GM21526 (cell line): ENCODE results near the gene HOXA5.
A peak's percentile ranks its signal among the peaks of the same experiment; 100 is the strongest.

Experiments
- ATAC-seq: cut with Tn5 transposase; IDR thresholded peaks from one replicate; pipeline ENCODE4 v1.9.1; 2021; ENCODE audit warnings: moderate library complexity; ENCODE audit not compliant: unreplicated experiment, low FRiP score

HOXA5 gene

DNA sequence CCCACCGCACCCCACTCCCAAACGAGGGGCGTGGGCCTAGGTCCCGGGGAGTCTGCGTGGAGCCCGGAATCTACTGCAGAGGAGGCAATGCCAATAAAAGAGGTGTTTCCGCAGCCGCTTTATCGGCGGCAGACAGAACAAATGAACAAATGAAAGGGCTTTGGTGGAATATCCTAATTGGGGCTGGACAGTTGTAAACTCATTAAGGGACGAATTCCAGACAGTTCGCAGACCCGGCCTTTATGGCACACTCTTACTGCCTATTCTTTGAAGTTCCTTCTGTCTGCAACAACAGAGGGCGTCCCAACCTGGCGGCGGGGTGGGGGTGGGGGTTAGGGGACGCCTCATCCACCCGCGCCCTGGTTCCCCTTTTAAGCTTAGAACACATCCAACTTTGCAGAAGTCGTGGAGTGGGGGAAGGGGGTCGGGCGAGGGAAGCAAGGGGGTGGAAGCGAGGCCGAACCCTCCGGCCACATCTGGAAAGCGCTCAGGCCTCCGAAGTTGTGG, 17.8 kb upstream of the HOXA5 start:
- no peak for ATAC-seq

DNA sequence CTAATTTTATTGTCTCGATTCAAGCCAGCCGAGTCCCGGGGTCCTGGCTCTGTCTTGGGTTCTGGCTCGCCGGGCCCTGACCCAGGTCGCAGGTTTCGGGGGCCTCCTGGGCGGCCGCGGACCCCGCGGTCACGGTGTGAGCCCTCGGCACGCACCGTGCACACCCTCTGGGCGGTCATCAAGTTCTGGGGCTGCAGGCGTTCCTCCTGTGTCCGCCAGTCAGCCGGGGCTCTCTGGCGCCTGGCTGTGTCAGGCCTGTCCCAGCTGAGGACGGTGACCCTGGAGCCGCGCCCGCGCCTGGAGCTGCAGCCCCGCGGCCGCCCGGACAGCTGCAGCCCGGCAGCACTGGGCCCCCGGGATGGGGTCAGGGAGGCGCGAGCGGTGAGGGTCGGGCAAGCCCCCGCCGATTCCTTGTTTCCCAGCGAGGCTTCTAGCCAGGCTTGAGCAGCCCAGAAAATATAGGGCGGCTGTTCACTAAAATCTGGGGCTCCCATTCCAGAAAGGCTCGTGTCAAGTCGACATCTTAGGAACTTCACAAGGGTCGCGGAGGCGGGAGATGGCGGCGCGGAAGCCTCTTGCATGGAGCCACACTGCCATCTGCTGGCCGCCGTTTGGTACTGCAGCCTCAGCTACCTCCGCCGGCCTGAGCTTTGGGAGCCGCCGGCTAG, 17.2 kb upstream of the HOXA5 start:
- peak; percentile 68 for ATAC-seq

DNA sequence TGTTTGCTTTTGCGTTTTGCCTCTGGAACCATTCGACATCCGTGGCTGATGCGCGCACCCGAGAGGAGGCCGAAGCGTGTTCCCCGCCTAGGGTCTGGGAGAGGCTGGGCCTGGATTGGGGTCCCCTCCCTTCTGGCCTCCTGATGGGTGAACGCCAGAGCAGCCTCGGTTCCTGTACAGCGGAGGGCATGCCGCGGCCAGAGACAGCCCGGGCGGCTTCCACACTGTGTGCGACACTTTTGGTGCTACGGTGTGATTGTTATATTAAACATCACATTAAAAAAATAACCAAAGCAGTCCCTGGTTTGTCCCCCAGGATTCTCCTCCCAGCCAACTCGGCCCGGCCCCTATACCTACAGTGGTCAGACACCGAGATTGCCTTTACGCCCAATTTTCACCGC, 16.7 kb upstream of the HOXA5 start:
- ATAC-seq, result no peak

DNA sequence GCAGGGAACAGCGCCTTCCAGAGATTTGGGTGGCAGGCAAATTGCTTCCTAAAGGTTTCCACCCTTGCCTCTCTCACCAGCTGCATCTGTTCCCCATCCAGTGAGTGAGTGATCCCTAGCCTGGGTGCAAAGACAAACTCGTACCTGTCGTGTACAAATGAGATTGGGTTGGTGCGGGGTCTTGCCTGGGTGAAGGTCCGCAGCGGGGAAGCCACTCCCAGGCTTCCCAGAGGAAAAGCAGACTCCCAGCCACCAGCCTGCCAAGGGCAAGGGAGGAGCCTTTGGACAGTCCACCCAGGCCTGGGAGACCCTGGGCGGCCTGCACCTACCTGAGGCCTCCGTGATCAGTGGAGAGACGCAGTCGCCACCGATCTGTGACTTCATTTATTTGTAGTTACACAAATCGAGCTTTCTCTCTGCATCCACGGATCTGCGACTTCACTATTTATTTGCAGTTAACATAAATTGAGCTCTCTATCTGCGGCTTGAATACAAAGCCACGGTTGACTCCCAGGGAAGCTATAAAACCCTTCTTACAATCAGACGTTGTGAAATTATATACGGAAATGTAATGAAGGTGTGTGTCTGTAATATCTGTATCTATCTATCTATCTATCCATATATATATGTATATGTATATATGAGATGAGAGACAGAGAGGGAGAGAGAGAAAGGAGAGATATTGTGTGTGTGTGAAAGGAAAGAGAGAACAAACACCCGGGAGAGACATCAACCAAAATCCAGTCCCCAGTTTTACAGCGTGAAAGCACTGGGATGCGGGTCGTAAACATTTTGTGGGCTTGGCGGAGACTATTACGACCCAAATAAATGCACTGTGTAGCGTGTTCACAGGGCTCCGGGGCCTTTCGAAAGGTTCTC, 16.0 kb upstream of the HOXA5 start:
- ATAC-seq, result no peak

DNA sequence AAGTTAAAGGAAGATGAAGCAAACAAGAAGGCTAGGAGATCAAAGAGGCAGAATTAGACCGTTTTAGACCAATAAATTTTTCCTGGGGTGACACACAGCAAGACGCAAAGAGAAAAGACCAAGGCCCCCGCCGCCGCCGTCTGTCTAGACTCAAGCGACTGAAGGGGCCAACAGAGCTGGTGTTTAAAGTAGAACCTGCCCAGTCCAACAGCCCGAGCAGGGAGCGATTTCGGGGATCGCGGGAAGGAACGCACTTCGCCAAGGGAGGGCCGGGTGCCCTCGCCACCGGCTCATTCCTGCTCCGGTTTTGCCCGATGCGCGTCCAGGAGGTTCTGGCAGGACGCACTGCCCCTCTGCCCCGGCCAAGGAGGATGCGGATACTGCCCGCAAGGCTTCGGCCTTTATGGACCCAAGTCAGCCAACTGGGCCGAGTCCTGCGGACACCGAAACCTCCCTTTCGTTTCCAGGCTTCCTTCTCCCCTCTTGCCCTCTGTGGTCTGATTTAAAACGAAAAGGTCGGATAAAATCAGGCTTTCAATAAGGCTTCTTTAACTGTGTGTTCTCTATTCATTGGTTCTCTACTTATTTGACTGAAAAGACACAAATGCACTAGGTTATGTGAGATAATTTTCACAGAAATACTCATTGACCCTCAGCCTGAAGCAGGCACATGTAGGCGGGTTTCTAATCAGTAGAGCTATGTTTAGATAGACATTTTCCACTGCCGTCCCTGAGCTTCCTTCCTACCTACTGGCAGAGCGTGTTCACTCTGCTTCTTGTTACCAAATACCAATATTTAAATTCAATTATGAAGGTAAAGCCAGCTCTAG, 15.2 kb upstream of the HOXA5 start:
- ATAC-seq, result no peak

DNA sequence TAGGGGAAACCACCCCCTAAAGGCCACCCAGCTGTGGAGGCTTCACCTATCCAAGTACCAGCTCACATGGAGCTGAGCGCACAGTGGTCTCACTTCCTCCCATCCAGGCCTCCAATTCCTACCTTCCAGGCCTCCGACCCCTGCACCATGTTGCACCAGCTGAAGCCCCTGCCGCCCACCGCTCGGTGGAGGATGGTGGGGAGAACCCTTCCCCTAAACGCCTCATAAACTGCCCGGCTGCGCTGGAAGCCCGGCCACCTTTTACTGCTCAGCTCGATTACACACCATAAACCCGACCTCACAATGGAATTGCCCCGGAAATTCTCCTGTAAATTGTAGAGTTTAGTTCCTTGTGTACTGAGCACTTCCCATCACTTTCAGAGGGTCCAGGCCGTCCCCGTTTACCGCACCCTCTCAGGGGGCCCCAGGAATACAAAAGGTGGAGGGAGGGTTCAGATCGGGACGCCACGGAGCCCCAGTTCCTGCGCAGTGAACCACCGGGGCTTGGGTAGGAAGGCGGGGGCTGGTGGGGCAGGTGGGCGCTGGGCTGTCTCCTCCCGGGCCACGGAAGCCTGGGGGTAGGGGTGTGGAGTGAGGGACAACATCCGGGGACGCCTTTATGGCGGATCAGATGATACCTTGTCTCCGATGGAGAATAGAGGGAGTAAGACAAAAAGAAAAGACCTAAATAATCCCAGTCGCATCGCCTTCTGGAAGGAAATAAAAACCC, 14.4 kb upstream of the HOXA5 start:
- no peak for ATAC-seq

DNA sequence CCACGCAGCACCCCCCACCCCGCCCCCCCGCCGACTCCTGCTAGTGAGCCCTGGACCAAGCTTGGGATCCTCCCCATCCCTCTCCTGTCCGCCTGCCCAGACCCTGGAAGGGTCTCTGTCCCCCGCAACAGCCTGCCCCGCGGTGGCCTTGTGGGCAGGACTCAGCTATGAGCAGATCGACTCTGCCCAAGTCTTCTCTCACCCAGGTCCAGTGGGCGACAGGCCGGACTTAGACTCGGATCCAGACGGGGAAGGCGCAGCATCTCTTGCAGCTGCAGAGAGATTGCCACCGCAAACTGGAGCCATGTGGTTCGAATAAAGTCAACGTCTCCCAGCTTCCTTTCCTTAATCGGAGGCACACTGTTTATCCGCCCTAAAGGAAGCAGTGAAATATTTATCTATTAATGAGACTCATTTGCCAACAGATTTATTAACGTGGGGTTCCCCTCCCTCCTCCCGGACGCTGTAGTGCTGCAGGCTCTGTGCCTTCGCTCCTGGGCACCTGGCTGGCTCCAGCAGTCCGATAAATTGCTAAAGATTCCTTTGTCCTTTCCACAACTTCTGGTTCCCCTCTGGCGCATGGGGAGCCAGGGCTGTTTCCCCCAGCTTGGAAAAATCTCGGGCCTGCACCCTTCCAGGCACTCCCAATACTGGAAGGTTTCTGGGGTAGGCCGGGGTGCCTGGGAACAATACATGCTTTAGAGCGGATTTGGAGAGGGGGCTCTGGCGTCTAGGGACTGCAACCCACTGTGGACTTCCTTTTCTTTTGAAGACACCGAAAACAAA, 13.6 kb upstream of the HOXA5 start:
- ATAC-seq, result no peak

DNA sequence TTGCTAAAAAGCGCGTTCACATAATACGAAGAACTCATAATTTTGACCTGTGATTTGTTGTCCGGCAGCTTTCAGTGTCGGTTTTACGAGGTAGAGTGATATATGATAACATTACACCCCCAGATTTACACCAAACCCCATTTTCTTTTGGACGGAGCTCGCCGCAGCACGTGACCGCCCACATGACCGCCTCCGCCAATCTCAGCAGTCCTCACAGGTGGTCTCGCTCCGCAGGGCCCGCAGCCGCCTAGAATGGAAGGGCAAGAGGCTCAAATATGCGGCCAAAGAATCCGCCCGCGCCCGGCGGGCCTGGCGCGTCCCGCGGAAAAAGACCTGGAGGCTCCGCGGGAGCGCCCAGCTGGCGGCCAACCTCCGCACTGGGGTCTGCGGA, 13.0 kb upstream of the HOXA5 start, which contains the start of gene HOXA7:
HOXA7 (minus strand) TSS at position 168 of the 391 bp plus-strand sequence; CDS start at position 38, 130 bp downstream.
- ATAC-seq, result no peak

DNA sequence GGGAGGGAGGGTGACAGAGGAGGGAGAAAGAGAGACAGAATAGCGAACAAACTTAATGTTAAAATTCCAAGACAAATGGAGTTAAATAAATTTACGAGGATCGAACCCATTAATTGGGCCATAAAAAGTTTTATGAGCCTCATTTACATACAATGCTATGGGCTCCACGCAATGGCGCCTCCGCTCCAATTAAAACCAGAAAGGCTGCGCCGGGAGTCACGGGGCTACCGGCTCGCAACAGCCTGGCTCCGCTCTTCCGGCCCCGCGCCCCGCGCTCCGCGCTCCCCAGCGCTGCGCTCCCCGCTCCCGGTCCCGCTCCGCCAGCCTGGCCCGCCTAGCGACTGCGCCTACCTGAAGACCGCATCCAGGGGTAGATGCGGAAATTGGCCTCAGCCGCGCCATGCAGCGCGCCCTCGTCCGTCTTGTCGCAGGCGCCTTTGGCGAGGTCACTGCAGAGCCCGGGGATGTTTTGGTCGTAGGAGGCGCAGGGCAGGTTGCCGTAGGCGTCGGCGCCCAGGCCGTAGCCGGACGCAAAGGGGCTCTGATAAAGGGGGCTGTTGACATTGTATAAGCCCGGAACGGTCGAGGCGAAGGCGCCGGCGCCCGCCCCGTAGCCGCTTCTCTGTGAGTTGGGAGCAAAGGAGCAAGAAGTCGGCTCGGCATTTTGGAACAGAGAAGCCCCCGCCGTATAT, 12.5 kb upstream of the HOXA5 start:
- no peak for ATAC-seq

DNA sequence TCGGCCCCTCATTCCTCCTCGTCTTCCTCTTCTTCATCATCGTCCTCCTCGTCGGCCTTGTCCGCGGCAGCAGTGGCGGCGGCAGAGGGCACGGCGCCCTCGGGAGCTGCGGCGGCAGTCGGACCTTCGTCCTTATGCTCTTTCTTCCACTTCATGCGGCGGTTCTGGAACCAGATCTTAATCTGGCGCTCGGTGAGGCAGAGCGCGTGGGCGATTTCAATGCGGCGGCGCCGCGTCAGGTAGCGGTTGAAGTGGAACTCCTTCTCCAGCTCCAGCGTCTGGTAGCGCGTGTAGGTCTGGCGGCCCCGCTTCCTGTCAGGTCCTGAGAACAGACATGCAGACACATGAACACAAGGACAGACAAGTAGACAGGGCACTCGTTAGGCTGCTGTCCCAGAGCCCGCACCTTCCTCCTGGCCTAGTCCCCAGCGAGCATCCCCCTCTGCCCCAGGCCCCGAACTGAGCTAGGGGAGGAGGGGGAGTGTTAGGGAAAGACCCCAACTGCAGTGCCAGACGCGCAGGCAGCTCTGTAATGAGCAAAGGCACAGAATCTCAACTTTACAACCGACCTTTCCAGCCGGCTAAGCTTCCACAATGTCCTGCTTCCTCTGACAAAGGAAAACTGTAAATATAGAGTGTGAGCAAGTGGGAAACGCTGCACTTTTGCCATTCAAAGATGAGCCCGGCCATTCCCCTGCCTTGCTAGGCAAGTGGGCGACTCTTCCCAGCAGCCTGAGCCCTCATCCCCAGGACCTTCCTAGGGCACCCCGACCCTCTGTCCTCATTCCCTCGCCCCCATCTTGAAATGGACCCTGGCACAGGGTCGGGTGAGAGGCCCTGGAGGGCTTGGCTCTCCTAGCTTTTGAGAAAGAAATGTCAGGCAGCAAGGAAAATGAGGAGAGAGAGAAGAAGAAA, 11.7 kb upstream of the HOXA5 start:
- ATAC-seq, result no peak

DNA sequence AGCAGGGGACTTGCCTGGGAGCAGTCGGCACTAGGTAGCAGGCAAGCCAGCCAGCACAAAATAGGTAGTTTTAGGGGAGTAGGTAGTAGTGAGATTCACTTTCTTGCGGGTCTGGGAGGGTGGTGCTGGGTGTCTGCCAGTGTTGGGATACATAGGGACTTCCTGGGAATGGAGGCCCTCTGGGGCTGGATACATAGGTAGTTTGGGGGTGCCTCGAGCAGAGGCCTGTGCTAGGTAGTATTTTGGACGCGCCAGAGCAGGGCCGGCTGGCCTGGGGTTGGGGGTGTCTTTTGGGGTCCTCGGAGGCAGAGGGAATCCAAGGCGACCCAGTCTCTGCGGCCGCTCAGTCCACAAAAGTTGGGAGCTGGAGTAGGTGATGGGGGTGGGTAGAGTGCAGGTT, 10.9 kb upstream of the HOXA5 start:
- ATAC-seq, result no peak

DNA sequence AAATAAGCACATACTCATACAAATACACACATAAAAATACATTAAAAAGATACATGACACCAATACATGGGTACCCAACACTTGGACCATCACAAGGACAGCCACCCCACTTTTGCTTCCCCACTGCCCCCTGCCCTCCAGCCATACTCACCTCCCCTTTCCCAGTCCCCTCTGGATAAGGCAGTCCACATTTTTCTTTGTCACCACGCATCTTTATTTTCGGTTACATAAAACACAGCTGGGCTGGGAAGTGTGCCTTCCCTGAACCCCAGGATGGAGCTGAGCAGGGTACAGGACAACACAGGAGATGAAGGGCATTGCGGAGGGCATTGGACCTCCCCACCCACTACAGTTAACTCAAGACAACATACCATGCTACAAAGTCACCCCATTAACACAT, 10.0 kb upstream of the HOXA5 start:
- no peak for ATAC-seq

DNA sequence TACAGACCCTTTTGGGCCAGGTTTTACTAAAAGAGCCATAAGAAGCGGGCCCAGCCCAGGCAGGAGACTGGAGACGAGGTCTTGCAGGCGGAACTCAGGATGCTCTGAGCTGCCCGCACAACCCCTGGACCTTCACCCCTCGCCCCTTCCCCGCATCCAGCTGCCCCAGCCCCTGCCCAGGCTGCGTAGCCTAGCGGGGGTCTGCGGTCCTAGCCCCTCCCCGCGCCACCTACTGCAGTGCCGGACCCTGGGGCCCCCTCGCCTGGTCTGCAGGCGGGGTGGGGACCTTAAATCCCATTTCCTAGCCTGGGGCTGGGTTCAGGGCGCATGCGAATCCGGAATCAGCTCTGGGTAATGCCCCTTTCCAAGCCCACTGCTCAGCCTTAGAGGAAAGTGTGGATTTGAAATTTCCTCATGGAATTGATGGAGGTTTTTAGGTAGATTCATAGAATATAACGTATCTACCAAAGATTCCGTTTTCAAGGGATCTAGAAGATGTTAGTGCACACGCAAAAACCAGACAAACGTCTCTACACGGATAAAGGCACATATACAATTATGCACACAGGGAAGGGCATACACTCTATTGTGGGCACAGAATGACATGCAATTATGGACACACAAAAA, 9.4 kb upstream of the HOXA5 start:
- no peak for ATAC-seq

DNA sequence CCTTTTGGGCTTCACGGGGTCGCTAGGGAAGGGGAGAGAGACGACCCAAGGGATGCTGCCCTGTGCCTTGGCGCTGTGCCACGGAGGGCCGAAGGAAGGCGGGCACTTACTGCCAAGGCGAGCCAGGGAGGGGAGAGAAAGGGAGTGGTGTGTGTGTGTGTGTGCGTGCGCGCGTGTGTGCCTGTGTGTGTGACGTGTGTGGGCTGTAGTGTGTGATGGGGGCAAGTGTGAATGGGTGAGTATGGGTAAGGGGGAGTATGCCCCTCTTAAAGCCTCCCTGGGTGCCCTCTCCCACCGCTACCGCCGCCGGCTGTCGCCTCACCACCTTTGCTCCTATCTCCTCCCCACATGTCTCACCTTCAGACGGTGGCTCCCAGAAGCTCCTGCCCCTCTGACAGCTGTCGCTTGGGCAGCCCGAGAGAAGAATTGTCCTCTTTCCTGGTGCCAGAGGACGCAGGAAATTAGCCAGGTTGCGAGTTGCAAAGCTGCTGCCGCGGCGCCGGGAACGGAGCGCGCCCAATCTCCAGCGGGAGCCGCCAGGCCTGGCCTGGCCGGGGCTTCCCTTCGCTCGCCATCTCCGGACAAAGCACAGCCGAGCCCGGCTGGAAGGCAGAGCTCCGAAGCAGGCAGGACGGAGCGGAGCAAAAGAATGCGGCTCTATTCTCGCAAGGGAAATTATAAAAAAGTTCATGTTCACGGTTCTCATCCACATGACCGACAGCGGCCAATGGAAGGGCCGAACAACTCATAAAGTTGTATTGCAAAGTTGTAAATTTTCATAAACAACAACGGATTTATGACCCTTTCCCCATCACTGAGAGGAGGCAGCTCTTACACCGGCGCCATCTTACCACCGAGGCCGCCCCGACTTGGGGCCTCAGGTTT, 8.7 kb upstream of the HOXA5 start, which contains the start of gene HOXA3:
HOXA3 (minus strand) TSS at position 653 of the 885 bp plus-strand sequence. CDS start 41,943 bp downstream, outside the sequence.
- no peak for ATAC-seq

DNA sequence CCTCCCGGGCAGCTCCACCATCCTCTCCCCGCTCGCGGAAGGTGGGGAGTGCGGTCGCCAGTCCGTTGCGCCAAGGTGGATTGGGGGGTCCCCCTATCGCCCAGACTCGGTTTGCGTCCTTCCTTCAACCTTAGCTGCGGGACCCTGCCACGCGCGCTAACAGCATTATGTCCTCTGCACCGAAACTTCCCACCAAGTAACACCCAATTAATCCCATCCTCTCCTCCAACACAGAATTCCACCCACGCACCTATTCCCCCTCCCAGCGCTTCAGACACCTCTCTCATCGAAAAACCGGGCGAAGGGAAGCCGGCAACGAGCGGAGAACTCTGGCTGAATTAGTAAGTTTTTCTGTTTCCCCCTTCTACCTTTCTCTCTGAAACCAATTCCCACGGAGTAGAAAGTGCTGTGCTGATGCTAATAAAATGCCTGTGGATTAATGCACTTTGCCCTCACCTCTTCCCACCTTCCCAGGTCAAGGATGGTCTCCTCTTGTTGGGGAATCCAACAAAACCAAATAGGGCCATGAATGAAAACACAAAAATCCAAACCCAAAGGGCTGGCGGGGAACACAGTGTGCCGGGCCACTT, 8.0 kb upstream of the HOXA5 start:
- no peak for ATAC-seq
